HG02840 (cell line): Measurements from ENCODE around the gene GUK1.

Source experiments
- ATAC-seq: cut with Tn5 transposase; IDR thresholded peaks from one replicate; pipeline ENCODE4 v1.9.1; 2021; ENCODE audit warnings: mild to moderate bottlenecking, moderate library complexity, moderate number of reproducible peaks; ENCODE audit not compliant: unreplicated experiment, low FRiP score

Gene GUK1

DNA sequence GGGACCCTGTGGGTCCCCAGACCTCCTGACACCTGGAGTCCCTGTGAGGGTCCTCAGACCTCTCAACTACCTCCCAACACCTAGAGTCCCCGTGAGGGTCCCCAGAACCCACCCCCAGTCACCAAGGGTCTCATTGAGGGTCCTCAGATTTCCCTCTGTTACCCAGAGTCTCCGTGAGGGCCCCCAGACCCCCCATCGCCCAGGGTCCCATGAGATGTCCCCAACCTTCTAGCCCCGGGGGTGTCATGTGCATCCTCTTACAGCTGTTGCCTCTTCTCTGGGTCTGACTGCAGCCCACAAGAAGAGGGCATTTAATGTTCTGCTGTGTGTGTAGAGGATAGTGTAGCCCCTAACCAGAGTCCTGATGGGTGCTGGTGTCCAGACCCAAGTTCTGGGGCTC, 7.7 kb downstream of the GUK1 start:
- no peak for ATAC-seq

DNA sequence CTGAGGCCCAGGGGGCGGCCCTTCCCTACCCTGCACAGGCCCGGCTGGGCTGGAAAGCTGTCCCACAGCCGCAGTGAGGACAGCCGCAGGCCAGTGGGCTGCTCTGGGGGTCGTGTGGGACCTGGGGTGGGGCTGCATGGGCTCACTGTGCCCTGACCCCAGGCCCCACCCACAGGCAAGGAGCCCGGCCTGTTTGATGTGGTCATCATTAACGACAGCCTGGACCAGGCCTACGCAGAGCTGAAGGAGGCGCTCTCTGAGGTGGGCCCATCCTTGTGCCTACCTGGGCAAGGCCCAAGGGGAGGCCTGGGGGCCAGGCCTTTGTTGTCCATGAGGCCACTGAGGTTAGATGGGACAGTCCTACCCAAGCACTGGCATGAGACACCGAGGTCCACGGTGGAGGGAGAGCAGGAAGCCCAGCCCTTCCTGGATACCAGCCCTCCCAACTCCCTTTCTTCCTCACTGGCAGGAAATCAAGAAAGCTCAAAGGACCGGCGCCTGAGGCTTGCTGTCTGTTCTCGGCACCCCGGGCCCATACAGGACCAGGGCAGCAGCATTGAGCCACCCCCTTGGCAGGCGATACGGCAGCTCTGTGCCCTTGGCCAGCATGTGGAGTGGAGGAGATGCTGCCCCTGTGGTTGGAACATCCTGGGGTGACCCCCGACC, 8.2 kb downstream of the GUK1 start:
- no peak for ATAC-seq

DNA sequence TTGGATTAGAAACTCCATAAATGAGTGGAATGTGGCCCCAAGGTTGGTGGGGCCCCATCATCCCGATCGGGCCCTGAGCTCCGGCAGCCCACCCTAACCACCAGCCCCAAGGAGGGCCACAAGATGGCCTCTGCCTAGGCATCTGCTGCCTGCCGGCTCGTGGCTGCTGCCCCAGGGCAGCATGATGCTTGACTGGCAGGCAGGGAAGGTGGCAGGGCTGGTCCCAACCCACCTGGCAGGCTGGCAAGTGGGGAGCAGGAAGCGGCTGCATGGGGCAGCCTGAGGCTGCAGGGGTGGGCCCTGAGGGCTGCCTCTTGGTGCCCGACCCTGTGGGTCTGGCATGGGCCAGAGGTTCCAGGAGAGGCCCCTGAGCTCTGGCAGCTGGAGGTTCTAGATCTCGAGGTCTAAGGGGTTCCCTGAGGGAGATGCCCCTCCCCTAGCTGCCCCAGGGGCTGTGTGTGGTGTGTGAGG, 8.9 kb downstream of the GUK1 start:
- no peak for ATAC-seq

DNA sequence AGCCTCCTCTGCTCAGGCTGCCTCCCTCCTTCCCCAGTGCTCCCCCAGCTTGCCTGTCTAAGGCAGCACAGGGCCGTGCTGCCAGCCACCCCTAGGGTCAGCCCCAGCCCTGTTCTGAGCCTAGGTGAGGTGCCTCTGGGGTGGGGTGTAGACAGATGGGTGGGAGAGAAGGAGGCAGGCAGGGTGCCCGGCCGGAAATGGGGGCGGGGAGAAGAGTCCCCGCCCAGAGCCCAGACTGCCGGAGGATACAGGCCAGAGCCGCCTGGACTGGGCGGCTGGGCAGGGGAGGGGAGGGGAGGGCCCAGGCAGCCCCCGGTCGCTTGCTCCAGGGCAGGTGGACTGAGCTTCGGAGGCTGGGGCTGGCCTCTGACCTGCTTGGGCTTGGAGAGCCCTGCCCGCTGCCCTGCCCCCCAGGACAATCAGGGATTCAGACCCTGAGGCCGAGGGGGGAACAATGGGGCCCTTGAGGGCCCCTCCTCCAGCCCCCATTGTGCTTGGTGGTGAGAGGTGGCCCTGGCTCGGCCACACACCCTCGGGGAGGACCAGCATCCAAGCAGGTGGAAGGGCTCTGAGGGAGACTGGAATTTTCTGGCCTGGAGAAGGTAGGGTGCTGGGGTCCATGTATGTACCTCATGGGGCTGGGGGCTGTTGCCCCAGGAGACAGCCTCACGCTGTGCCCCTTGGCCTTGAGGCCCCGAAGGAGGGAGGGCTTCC, 9.5 kb downstream of the GUK1 start, which contains the start of gene GJC2:
Gene GJC2, plus strand, starts transcription at position 525 of the 714 bp plus-strand sequence. CDS start 7,829 bp downstream, outside the sequence.
- ATAC-seq, result no peak

DNA sequence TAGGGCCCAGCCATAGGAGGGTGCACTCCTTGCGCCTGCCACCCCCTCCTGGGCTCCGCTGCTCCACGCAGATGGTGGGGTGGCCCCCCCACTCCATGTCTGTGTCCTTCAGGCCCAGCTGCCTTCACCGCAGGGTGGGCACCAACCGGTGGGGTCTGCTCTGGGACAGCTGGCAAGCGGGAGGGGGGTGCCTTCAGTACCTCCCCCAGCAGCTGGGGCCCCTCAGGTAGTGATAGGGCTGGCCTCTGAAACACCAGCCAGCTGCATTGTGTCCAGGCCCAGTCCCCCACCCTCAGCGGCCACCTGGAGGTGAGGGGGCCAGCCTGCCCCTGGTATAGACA, 10.0 kb downstream of the GUK1 start:
- no peak for ATAC-seq

DNA sequence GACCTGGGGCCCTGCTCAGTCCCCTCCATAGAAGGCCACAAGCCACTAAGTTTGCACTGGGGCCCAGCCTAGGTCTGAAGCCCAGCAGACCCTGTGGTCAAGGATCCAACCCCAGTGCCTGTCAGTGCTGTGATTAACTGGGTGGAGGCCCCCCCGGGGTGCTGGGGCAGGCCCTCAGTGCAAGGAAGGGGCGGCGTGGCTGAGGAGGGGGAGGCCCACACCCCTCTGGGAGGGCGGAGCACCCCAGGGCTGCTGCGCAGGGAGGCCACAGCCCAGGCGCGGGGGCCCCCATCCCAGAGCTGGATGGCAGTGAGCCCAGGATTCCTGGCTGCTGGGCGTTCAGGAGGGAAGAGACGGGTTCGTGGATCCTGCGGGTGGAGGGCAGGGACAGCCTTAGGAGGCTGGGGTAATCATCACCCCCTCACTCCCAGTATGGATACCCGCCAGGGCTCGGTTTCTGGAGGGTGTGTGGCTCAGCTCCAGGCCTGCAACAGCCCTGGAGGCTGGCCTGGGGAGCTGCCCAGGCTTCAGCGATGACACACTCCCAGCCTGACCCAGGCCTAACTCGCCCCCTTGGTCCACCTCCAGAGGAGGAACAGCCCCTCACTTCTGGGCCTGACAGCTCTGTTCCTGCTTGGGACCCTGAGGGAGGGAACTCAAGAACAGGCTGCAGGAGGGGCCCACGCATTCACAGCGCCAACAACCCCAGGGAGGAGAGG, 10.5 kb downstream of the GUK1 start:
- ATAC-seq, result no peak

DNA sequence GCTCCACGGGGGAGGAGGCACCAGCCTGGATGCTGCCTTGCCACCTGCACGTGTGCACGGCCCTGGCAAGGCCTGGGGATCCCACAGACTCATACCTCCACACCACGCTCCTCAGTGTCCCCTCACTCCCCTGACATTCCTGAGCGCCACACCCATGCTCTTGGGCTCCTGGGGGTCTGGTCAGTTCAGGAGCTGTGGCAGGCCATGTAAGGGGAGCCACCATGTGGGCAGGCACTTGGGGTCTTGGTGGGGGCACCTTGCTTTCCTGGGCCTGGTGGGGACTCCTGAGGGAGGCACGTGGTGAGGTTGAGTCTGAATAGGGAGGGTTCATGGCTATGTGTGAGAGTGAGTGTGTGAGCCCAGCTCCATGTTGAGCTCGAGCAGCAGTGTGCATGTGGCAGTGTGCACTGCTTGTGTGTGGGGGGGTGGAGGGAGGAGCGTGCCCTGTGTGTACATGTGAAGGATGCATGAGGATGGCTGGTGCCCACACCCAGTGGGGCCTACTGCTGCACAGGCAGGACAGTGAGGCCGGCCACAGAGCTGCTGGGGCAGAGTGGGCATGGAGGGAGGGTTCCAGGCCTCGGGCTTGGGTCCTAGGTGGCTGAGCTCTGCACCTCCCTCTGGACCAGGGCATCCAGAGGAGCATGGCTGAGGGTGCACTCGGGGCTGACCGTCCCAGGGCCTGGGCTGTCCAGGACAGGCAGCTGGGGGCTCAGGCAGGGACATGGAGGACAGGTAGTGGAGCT, 11.3 kb downstream of the GUK1 start:
- ATAC-seq, result no peak

DNA sequence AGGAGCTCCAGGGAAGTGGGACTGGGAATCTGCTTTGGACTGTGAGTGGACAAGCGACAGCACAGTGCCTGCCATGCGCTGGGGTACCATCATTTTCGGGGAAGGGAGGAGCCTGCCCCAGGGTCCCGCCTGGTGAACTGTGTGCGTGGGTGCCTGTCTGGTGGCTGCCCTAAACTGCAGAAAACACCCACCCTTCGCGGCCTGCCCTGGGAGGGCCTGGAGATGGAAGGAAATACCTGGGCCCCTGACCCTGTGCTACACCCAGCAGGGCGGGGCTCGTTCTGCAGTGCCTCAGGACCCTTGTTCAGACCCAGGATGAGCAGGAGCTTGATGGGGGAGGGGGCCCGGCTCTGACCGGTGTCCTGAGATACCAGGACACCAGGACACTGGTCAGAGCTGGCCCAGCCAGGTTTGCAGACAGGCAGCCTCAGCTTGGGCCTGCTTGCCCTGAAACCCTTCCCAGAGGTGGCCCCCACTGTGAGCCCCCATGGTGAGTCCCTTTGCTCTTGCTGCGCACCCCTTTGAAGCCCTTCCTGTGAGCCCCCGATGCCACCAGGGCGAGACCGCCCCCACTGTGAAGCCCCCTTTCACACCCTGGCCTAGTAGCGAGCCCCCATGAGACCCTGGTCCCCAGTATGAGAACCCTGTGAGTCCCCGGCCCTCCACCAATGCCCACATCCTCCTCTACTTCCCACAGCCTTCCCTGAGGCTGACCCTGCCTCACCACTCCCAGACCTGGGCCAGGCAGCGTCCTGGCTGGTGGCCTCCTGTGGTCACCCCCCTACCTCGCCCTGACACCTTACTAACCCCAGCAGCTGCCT, 12.2 kb downstream of the GUK1 start:
- no peak for ATAC-seq

DNA sequence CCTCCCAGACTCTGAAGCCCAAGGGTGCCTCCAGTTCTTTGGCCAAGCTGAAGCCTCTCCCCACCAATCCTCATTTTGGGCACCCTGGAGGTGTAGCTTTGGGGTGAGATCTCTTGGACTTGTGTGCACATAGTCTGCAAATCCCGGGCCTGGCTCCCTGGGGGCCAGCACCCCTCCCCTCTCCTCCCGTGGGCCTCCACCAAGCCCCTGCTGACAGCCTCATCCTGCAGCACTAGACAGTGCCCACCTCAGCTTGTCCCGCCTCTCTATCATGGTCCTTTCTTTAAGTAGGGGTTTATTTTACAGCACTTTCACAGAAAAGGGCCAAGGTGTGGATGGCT, 12.8 kb downstream of the GUK1 start:
- ATAC-seq, result no peak

DNA sequence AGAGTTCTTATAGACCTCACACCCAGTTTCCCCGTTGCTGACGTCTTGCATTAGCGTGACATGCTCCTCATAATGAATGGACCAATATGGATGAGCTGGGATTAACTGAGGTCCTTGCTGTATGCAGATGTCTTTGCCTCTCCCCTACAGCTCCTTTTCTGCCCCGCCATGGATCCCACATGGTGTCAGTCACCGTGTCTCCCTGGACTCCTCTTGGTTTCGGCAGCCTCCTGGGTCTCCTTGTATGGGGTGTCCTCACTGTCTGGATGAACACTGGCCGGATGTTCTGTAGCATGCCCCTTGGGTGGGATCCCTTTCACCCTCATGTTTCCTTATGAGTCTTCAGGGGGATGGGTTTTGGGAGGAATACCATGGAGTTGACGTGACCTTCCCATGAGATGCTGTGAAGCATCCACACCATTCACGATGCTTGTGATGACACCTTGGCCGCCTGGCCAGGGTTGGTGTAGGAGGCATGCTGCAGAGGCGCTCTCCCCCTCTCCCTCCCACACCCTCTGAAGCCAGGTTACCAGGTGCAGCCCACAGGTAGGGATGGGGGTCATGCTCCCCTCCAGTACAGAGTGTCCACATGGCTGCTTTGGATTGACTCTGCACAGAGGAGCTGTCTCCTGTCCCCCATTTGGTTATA, 14.1 kb downstream of the GUK1 start:
- no peak for ATAC-seq

DNA sequence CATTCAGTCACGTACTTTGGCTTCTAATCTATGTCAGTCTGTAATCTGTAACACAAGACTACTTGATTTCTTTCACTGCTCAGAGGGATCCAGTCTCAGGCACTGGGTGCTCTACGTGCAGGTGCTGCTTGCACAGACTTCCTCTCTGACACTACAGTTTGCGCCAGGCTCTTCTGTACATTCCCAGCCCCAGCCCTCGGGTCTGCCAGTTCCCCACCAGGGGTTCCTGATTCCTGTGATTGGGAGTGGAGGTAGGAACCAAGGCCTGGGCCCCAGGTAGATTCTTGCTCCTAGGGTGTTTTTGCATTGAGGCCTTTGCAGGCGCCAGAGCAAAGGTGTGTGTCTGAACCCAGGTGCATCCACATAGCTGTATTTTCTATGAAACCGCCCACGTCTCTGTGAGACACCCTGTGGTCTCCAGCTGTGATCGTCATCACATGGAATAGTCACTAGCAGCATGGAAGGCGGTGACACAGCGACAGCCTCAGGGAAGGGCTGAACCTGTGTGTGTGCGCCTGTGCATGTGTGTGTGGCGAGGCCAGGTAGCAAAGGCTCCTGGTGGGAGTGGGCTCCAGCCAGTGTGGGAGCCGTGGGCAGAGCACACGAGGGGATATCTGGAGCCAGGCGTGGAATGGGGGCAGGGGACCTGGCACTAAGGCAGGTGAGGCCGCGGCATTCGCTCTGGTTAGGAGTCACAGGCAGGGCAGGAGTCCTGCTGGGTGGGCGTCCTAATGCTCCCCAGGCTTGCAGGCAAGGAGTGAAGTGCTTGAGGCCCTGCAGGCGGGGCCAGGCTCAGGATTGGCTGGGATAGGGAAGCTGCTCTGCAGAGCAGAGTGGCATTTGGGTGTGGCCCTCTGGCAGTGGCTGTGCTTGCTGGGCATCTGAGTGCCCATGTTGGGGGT, 14.8 kb downstream of the GUK1 start:
- no peak for ATAC-seq

DNA sequence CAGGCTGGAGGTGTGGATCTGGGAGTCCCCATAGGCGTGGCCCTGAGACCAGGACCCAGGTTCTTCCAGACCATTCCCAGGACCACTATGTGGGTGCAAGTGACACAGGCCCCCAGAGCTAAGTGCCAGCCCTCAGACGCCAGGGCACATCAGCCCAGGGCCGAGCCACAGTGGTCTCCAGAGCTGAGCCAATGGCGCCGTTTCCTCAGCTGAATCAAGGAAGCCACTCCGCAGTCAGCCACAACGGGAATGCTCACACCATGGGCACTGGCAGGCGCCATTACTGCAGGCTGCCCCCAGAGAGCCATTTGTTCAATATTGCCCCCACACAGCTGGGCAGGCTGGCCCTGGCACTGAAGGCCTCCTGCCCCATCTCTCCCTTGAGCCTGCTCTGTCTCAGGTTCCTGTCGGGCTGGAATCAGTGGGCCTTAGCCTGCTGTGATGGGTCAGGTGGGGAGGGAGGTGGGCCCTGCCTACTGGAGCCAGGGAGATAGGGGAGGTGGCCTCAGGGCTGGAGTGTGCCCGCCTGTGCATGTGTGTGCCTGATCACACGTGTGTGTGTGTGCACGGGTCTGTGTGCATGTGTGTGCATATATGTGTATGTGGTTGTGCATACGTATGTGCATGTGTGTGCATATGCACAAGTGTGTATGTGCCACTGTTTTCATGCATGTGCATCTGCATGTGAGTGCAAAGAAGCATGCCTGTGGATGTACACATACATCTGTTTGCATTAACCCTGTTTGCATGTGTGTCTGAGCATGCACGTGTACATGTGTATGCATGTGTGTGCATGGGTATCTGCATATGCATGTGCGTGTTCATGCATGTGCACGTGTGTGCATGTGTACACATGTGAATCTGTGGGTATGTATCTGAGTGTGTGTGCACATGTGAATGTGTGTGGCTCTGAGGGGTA, 15.8 kb downstream of the GUK1 start:
- no peak for ATAC-seq

DNA sequence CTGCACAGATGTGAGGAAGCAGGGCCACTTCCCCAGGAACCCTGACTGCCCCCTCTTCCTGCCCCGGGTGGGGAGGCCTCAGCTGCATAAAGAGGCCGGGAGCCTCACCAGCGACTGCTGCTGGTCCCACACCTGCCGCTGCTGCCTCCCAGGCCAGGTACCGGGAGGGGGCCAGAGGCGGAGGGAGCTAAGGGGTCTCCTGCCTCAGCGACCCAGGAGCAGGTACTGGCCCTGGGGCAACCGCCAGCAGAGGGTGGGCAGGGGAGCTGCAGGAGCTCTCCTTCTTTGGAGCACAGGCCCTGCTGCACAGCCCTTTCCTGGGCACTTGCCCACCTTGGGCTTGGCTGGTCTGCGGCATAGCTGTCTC, 16.4 kb downstream of the GUK1 start:
- no peak for ATAC-seq

DNA sequence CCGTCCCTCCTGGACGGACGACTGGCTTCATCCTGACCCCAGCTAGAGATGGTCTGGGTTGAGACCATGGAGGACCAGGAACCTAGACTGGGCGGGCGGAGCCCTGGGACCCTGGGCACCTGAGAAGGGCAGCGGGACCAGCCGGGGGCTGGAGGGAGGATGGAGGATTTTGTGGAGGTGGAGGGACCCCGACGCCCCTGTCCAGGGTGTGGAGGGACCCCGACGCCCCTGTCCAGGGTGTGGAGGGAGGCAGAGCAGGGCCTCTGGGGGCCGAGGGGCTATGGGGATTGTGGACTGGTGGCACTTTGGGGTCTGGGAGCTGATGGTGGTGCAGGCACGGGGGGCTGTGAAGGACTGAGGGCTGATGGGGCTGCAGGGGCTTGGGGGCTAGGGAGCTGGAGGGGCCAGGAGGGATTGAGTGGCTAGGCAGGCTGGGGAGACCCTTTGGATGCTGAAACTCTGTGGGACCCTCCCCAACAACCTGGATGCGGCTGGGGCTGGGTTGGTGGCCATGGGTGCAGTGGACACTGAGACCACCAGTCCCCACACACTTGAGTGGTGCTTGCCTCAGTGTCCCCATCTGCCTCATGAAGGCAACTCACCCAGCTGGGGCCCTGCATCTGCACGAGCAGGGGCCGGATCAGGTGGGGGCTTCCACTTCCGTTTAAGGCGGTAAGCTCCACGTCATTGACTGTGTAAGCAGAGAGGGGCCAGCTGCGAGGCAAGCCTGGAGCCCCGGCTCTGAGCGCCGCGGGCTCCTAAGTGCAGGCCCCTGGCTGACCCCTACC, 17.1 kb downstream of the GUK1 start:
- no peak for ATAC-seq

DNA sequence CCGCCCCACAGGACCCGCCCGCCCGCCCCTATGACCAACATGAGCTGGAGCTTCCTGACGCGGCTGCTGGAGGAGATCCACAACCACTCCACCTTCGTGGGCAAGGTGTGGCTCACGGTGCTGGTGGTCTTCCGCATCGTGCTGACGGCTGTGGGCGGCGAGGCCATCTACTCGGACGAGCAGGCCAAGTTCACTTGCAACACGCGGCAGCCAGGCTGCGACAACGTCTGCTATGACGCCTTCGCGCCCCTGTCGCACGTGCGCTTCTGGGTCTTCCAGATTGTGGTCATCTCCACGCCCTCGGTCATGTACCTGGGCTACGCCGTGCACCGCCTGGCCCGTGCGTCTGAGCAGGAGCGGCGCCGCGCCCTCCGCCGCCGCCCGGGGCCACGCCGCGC, 17.6 kb downstream of the GUK1 start:
- no peak for ATAC-seq

DNA sequence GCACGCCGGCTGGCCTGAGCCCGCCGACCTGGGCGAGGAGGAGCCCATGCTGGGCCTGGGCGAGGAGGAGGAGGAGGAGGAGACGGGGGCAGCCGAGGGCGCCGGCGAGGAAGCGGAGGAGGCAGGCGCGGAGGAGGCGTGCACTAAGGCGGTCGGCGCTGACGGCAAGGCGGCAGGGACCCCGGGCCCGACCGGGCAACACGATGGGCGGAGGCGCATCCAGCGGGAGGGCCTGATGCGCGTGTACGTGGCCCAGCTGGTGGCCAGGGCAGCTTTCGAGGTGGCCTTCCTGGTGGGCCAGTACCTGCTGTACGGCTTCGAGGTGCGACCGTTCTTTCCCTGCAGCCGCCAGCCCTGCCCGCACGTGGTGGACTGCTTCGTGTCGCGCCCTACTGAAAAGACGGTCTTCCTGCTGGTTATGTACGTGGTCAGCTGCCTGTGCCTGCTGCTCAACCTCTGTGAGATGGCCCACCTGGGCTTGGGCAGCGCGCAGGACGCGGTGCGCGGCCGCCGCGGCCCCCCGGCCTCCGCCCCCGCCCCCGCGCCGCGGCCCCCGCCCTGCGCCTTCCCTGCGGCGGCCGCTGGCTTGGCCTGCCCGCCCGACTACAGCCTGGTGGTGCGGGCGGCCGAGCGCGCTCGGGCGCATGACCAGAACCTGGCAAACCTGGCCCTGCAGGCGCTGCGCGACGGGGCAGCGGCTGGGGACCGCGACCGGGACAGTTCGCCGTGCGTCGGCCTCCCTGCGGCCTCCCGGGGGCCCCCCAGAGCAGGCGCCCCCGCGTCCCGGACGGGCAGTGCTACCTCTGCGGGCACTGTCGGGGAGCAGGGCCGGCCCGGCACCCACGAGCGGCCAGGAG, 18.3 kb downstream of the GUK1 start:
- ATAC-seq, result no peak
